ENCODE measurements around the gene SLC35G3.
"Not testable (repeated sequence)": the region's sequence is repeated elsewhere in the genome, so short reads cannot be mapped to it uniquely, and the experiment has no call there.

Gene SLC35G3

GRCh38 chr17:35212668-35213067, 18.5 kb upstream of the SLC35G3 start:
- DNase-seq, result no peak

- DNase-seq, result no peak
Measured at GRCh38 chr17:35210741-35211140, 16.5 kb upstream of the SLC35G3 start.

GRCh38 chr17:35202582-35202981, 8.4 kb upstream of the SLC35G3 start:
- not testable (repeated sequence) for DNase-seq

GRCh38 chr17:35195062-35195461, 869 bp upstream of the SLC35G3 start:
- DNase-seq, result not testable (repeated sequence)

GRCh38 chr17:35192708-35193107, 1.5 kb downstream of the SLC35G3 start:
- no peak for DNase-seq

- no peak for DNase-seq
Measured at GRCh38 chr17:35191001-35191695, 3.0 kb downstream of the SLC35G3 start.

GRCh38 chr17:35189291-35189690, 4.9 kb downstream of the SLC35G3 start:
- DNase-seq, result no peak

- DNase-seq, result no peak
Measured at GRCh38 chr17:35188111-35188510, 6.1 kb downstream of the SLC35G3 start.

- DNase-seq, result no peak
Measured at GRCh38 chr17:35187481-35187880, 6.7 kb downstream of the SLC35G3 start.

GRCh38 chr17:35185849-35186248, 8.3 kb downstream of the SLC35G3 start:
- DNase-seq, result no peak

- DNase-seq, result no peak
Measured at GRCh38 chr17:35184274-35184673, 9.9 kb downstream of the SLC35G3 start.

- no peak for DNase-seq
Measured at GRCh38 chr17:35183332-35183731, 10.9 kb downstream of the SLC35G3 start.

GRCh38 chr17:35179379-35179778, 14.8 kb downstream of the SLC35G3 start:
- DNase-seq, result not testable (repeated sequence)

- DNase-seq, result no peak
Measured at GRCh38 chr17:35176897-35177296, 17.3 kb downstream of the SLC35G3 start.

GRCh38 chr17:35175638-35176415, 18.4 kb downstream of the SLC35G3 start:
- no peak for DNase-seq

- no peak for DNase-seq
Measured at GRCh38 chr17:35174835-35175334, 19.3 kb downstream of the SLC35G3 start.

- DNase-seq, result not testable (repeated sequence)
Measured at GRCh38 chr17:35172321-35172720, 21.9 kb downstream of the SLC35G3 start.

- no peak for DNase-seq
Measured at GRCh38 chr17:35171834-35172233, 22.4 kb downstream of the SLC35G3 start.

GRCh38 chr17:35170968-35171771, 23.0 kb downstream of the SLC35G3 start:
- DNase-seq, result no peak

GRCh38 chr17:35169835-35170363, 24.3 kb downstream of the SLC35G3 start:
- no peak for DNase-seq

GRCh38 chr17:35167666-35168065, 26.5 kb downstream of the SLC35G3 start:
- no peak for DNase-seq

- DNase-seq, result peak in 10 of 51 donors; percentile 0 to 70 (median 8)
Measured at GRCh38 chr17:35167046-35167445, 27.1 kb downstream of the SLC35G3 start.
